OCI-LY3 (cell line): ENCODE measurements around the gene STARD9.

Experiments used
- H2AFZ ChIP-seq: fragments of 200-600, 300-600 bp; shearing (Covaris generic); 2 replicates; pipeline ENCODE4 v1.6.0; 2014; ENCODE audit warnings: antibody characterized with exemption, low read depth, low read length
- H3K27ac ChIP-seq: fragments of 200-600, 300-600 bp; sonication (generic); 2 replicates; pipeline ENCODE4 v1.5.1; 2014; ENCODE audit warnings: mild to moderate bottlenecking, low read length, moderate library complexity, mixed read lengths
- H3K27me3 ChIP-seq: fragments of 200-600, 300-600 bp; sonication (generic); 2 replicates; pipeline ENCODE4 v1.6.1; 2014; ENCODE audit warnings: low read depth, low read length, mixed read lengths
- H3K36me3 ChIP-seq: fragments of 200-600, 300-600 bp; sonication (generic); replicated peaks from 2 replicates; pipeline ENCODE3; 2014; ENCODE audit warnings: low read depth, low read length, mixed read lengths
- H3K4me1 ChIP-seq: fragments of 300-600, 200-600 bp; sonication (generic); 2 replicates; pipeline ENCODE4 v1.6.1; 2014; ENCODE audit warnings: low read length, mixed read lengths
- H3K4me2 ChIP-seq: fragments of 200-600, 300-600 bp; sonication (generic); 2 replicates; pipeline ENCODE4 v1.6.1; 2014; ENCODE audit warnings: low read length, mixed read lengths
- H3K4me3 ChIP-seq: fragments of 300-600, 200-600 bp; sonication (generic); 2 replicates; pipeline ENCODE4 v1.5.1; 2014; ENCODE audit warnings: antibody characterized with exemption, mild to moderate bottlenecking, low read length, moderate library complexity
- H3K79me2 ChIP-seq: fragments of 300-600, 200-600 bp; shearing (Covaris generic); 2 replicates; pipeline ENCODE4 v1.6.1; 2014; ENCODE audit warnings: mild to moderate bottlenecking, low read length, mixed read lengths
- H3K9ac ChIP-seq: fragments of 300-600, 200-600 bp; shearing (Covaris generic); 2 replicates; pipeline ENCODE4 v1.6.0; 2014; ENCODE audit warnings: mild to moderate bottlenecking, low read length, moderate library complexity
- H3K9me3 ChIP-seq: fragments of 200-600, 300-600 bp; shearing (Covaris generic); 2 replicates; pipeline ENCODE4 v1.6.1; 2014; ENCODE audit warnings: low read length, mixed read lengths; ENCODE audit not compliant: insufficient read depth
- H4K20me1 ChIP-seq: fragments of 200-600, 300-600 bp; sonication (generic); 2 replicates; pipeline ENCODE4 v1.6.1; 2016; ENCODE audit warnings: low read length, mixed read lengths; ENCODE audit not compliant: insufficient read depth
- CTCF ChIP-seq: fragments of 200-600, 300-600 bp; sonication (generic); IDR thresholded peaks from 2 replicates; pipeline ENCODE4 v1.5.1; 2014; ENCODE audit warnings: antibody characterized with exemption, low read length, low read depth
- EZH2phosphoT487 ChIP-seq: fragments of 200-600 bp; shearing (Covaris generic); IDR thresholded peaks from 2 replicates; pipeline ENCODE4 v1.6.1; 2018; ENCODE audit warnings: antibody characterized with exemption, mixed run types, low read depth

The STARD9 gene

GRCh38 chr15:42696626-42697025 lies 121.2 kb downstream of the STARD9 start:
- Histone ChIP-seq H3K9ac (no peak overlapping the region), H2AFZ (no peak overlapping the region)
- TF ChIP-seq CTCF (no peak), EZH2phosphoT487 (no peak)

GRCh38 chr15:42704492-42704926 lies 129.1 kb downstream of the STARD9 start:
- no peaks in the 10 kb centered on the region for H3K4me1 ChIP-seq
- no peaks in the 10 kb centered on the region for H3K79me2 ChIP-seq
- H3K9me3 ChIP-seq, result no peaks in the 10 kb centered on the region
- no peaks in the 10 kb centered on the region for H3K36me3 ChIP-seq
- H3K4me3 ChIP-seq, result peak overlapping the region; percentile 22; the same call in 1 of the 2 replicates
- H2AFZ ChIP-seq, result 0 out of 2 replicates have a peak overlapping the region, but pooled peaks have one; percentile 45
- peaks cover 5% of the 10 kb centered on the region; the same call in 1 of the 2 replicates for H3K27me3 ChIP-seq
- no peaks in the 10 kb centered on the region for H4K20me1 ChIP-seq
- H3K27ac ChIP-seq, result no peak overlapping the region
- H3K9ac ChIP-seq, result no peak overlapping the region
- TF ChIP-seq EZH2phosphoT487 (no peak), CTCF (peak; percentile 88)
- H3K4me2 ChIP-seq, result peak overlapping the region; percentile 55

More at GRCh38 chr15:42696626-42697025, 121.2 kb downstream of the STARD9 start:
- Histone ChIP-seq H3K79me2 (no peaks in the 10 kb centered on the region), H4K20me1 (no peaks in the 10 kb centered on the region), H3K27ac (no peak overlapping the region), H3K36me3 (no peaks in the 10 kb centered on the region), H3K4me3 (no peak overlapping the region), H3K4me1 (no peaks in the 10 kb centered on the region), H3K9me3 (no peaks in the 10 kb centered on the region), H3K4me2 (no peak overlapping the region), H3K27me3 (peaks cover 5% of the 10 kb centered on the region; the same call in 1 of the 2 replicates)

- peaks cover 5% of the 10 kb centered on the region; the same call in 1 of the 2 replicates for H3K27me3 ChIP-seq
- no peaks in the 10 kb centered on the region for H3K79me2 ChIP-seq
- H2AFZ ChIP-seq, result no peak overlapping the region
- H3K4me3 ChIP-seq, result no peak overlapping the region
- H3K9me3 ChIP-seq, result no peaks in the 10 kb centered on the region
- no peak overlapping the region for H3K4me2 ChIP-seq
- H3K36me3 ChIP-seq, result no peaks in the 10 kb centered on the region
- H3K27ac ChIP-seq, result no peak overlapping the region
- no peak overlapping the region for H3K9ac ChIP-seq
- H3K4me1 ChIP-seq, result no peaks in the 10 kb centered on the region
- no peak for TF ChIP-seq EZH2phosphoT487
- TF ChIP-seq CTCF, result no peak
- H4K20me1 ChIP-seq, result no peaks in the 10 kb centered on the region
These were observed 129.9 kb downstream of the STARD9 start for GRCh38 chr15:42705336-42705735.

- Histone ChIP-seq H3K27ac (no peak overlapping the region), H3K36me3 (no peaks in the 10 kb centered on the region), H3K27me3 (no peaks in the 10 kb centered on the region), H3K9me3 (no peaks in the 10 kb centered on the region), H3K4me2 (no peak overlapping the region), H2AFZ (no peak overlapping the region), H3K9ac (no peak overlapping the region), H4K20me1 (no peaks in the 10 kb centered on the region), H3K4me3 (no peak overlapping the region), H3K4me1 (no peaks in the 10 kb centered on the region), H3K79me2 (no peaks in the 10 kb centered on the region)
- TF ChIP-seq EZH2phosphoT487 (no peak), CTCF (no peak)
These were observed 131.7 kb downstream of the STARD9 start for GRCh38 chr15:42707068-42707467.
